H7 (cell line): ENCODE results near the gene STH. TPM values are rescaled to one million over a fixed set of nuclear protein-coding genes. Genes with fewer than 3 reads are reported as not detected.

Source experiments
- DNase-seq: peaks from one replicate; pipeline ENCODE4 v3.0.0; 2012
- H3K27me3 ChIP-seq: 2 replicates; pipeline ENCODE4 v1.6.0; 2011; ENCODE audit warnings: mild to moderate bottlenecking, low read length; ENCODE audit not compliant: control insufficient read depth, insufficient read depth
- H3K36me3 ChIP-seq: replicated peaks from 2 replicates; pipeline ENCODE4 v1.5.1; 2011; ENCODE audit warnings: low read length; ENCODE audit not compliant: control insufficient read depth, insufficient read depth
- H3K4me3 ChIP-seq: 2 replicates; pipeline ENCODE4 v1.5.1; 2011; ENCODE audit warnings: low read depth, mild to moderate bottlenecking, control low read depth, low read length, moderate library complexity; ENCODE audit not compliant: insufficient read depth
- total RNA-seq: library from RNA; depleted of rRNA; stranded (reverse); fragments of >200 nt; shearing (Covaris generic); gene quantifications from 2 replicates; pipeline ENCODE4 v1.2.3, GENCODE V29; 2014; rRNA removed

STH gene
- total RNA-seq, 1 experiment from 2014 or later, result not detected

GRCh38 chr17:46042246-46042645 lies 43.2 kb downstream of the STH start:
- Histone ChIP-seq H3K36me3 (peaks cover 34% of the 10 kb centered on the region), H3K4me3 (no peak overlapping the region), H3K27me3 (no peaks in the 10 kb centered on the region)
- no peak for DNase-seq

- Histone ChIP-seq H3K36me3 (peaks cover 31% of the 10 kb centered on the region), H3K4me3 (no peak overlapping the region), H3K27me3 (no peaks in the 10 kb centered on the region)
- DNase-seq, result no peak
Measured at GRCh38 chr17:46042925-46043324, 43.9 kb downstream of the STH start.

- peaks cover 24% of the 10 kb centered on the region for H3K36me3 ChIP-seq
- DNase-seq, result no peak
- H3K4me3 ChIP-seq, result no peak overlapping the region
- H3K27me3 ChIP-seq, result no peaks in the 10 kb centered on the region
Measured at GRCh38 chr17:46043606-46044005, 44.6 kb downstream of the STH start.

DNA sequence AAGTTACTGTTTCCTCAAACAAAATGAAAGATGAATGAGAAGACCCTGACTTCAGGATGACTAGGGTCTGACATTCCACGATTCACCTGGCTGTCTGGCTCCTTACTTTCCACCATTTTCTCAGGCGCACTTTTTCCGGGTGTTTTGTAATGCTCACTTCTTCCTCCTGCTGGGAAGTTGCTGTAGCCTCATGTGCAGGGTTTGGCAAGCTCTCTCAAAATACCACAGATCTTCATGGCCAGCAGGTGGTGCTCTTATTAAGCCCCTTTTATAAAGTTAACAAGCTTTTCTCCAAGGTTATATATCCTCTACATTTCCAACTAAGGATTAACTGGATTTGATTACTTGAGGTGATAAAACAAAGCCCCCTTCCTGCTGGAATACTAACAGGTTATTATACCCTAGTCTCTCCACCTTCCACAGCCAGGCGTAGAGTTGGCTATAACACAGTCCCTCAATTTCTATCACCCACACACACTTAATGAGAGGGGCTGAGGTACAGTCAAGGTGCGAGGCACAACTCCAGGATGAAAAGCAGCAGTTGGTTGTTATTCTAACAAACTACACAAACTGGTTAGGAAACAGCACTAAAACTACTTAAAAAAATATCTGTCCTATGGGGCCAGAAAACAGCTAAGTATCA lies 45.4 kb downstream of the STH start:
- no peaks in the 10 kb centered on the region for H3K27me3 ChIP-seq
- H3K36me3 ChIP-seq, result peaks cover 20% of the 10 kb centered on the region
- no peak overlapping the region for H3K4me3 ChIP-seq
- DNase-seq, result peak; percentile 71

DNA sequence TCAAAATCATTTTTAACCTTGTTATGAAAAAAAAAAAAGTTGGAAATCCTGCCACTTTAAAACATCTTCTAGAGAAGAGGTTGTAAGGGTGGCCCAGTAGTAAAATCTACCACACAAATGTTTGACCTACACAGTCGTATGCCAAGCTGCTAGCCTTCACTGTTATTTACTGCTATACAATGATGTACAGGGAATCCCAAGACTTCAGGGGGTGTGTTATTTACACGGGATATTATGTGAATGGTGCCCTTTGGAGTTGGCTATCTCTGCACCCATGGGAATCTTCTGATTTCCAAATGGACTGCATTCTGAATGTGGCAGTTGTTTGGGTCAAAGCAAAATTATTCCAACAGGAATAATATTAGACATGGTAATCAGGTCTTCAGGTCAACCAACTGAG lies 45.9 kb downstream of the STH start:
- Histone ChIP-seq H3K4me3 (no peak overlapping the region), H3K36me3 (peaks cover 19% of the 10 kb centered on the region), H3K27me3 (no peaks in the 10 kb centered on the region)
- DNase-seq, result no peak

- H3K4me3 ChIP-seq, result no peak overlapping the region
- H3K36me3 ChIP-seq, result peaks cover 25% of the 10 kb centered on the region
- DNase-seq, result no peak
- H3K27me3 ChIP-seq, result no peaks in the 10 kb centered on the region
Measured at GRCh38 chr17:46045639-46046038, 46.6 kb downstream of the STH start.

DNA sequence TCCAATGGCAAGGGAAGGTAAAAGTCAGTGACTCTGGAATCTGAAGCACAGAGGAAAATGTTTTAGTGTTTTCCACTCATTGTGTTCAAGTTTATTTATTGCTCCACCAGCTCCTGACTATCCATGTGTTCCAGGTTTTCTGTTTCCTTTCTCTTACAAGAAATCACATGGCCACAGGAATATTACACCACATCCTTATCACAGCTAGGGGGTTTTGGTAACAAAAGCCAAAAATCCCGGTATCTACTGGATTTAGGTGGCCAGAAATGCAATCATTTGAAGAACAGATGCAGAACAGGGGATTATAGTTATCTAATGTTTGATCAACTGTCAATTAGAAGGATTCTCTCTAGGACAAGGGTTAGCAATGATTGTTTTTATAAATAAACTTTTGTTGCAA lies 47.9 kb downstream of the STH start:
- Histone ChIP-seq H3K27me3 (no peaks in the 10 kb centered on the region), H3K36me3 (peaks cover 20% of the 10 kb centered on the region), H3K4me3 (no peak overlapping the region)
- DNase-seq, result no peak

- no peak for DNase-seq
- Histone ChIP-seq H3K36me3 (peaks cover 20% of the 10 kb centered on the region), H3K4me3 (no peak overlapping the region), H3K27me3 (no peaks in the 10 kb centered on the region)
Measured at GRCh38 chr17:46047398-46047797, 48.3 kb downstream of the STH start.

DNA sequence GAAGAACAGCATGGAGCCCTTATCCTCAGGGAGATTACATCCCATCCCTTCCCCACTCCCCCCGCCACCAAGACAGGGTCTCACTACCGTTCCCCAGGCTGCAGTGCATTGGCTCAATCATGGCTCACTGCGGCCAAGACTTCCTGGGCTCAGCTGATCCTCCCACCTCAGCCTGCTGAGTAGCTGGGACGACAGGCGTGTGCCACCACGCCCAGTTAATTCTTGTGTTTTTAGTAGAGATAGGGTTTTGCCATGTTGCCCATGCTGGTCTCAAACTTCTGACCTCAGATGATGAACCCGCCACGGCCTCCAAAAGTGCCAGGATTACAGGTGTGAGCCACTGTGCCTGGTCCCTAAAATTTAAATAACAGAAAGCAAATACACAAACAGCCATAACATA lies 48.8 kb downstream of the STH start:
- Histone ChIP-seq H3K27me3 (no peaks in the 10 kb centered on the region), H3K4me3 (no peak overlapping the region), H3K36me3 (peaks cover 20% of the 10 kb centered on the region)
- DNase-seq, result no peak

Other genes with a start within 250 kb of the STH start
- 0.14 and 0.81 TPM in 2 replicates for gene CRHR1, start 214.9 kb upstream of the STH start, total RNA-seq
- not detected in 2 replicates for gene SPPL2C, start 154.4 kb upstream of the STH start, total RNA-seq
- gene MAPT, start 104.7 kb upstream of the STH start, total RNA-seq, result 0.85 and 3.1 TPM in 2 replicates
- gene KANSL1, start 194.2 kb downstream of the STH start, total RNA-seq, result 35.2 and 41.4 TPM in 2 replicates